Psoas muscle (tissue), 8 donors: ENCODE results near the gene DAB2IP. TPM values are rescaled to one million over a fixed set of nuclear protein-coding genes. Genes with fewer than 3 reads are reported as not detected.
"Not testable (repeated sequence)": the region's sequence is repeated elsewhere in the genome, so short reads cannot be mapped to it uniquely, and the experiment has no call there.

ENCODE experiments used
- ATAC-seq, 4 donors: fragments of 200-7000 bp; cut with Tn5 transposase; one replicate each; pipeline ENCODE4 v1.9.1; 2020; ENCODE audit warnings: moderate library complexity in 3 of 4, mild to moderate bottlenecking in 2 of 4
- DNase-seq, 2 donors: peaks; one replicate each; pipeline ENCODE4 v3.0.0-alpha.2; 2020
- H3K27ac ChIP-seq: fragments of 200-600 bp; one replicate; pipeline ENCODE4 v1.8.0; 2022
- H3K27me3 ChIP-seq, 3 donors: fragments of 200-600 bp in 1 of 3; one replicate each; pipeline versions ENCODE4 v1.6.1 to v1.8.0; 2013 to 2022; ENCODE audit warnings: low read length in 2 of 3, mild to moderate bottlenecking in 2 of 3, moderate library complexity in 1 of 3; ENCODE audit not compliant: insufficient read depth in 3 of 3
- H3K36me3 ChIP-seq, 2 donors: fragments of 200-600 bp in 1 of 2; one replicate each; pipeline versions ENCODE4 v1.6.1 to v1.8.0; 2013 to 2022; ENCODE audit warnings: low read depth in 1 of 2, mild to moderate bottlenecking in 1 of 2, moderate library complexity in 1 of 2; ENCODE audit not compliant: insufficient read depth in 1 of 2
- H3K4me1 ChIP-seq: fragments of 200-600 bp; one replicate; pipeline ENCODE4 v1.8.0; 2022
- H3K4me3 ChIP-seq: fragments of 200-600 bp; one replicate; pipeline ENCODE4 v1.8.0; 2022; ENCODE audit warnings: mild to moderate bottlenecking
- H3K9me3 ChIP-seq: fragments of 200-600 bp; one replicate; pipeline ENCODE4 v1.8.0; 2022
- CTCF ChIP-seq: fragments of 200-600 bp; IDR thresholded peaks from one replicate; pipeline ENCODE4 v1.8.0; 2022; ENCODE audit warnings: antibody characterized with exemption
- WGBS, 3 donors: extraction: QIAGEN DNeasy Blood & Tissue Kit; methylation state at CpG; one replicate each; pipeline versions ENCODE4 v1.1.6 to v1.1.7; 2013; 5-methylcytosine and 5-hydroxymethylcytosine counted together
- intact Hi-C, 2 donors: fragments of 100-400 bp; cut with DNase I; formaldehyde crosslinking; loops; one replicate each; pipeline versions ENCODE4 v1.11.0 to v1.14.2; 2022
- polyA plus RNA-seq, 3 donors: library from polyadenylated mRNA; stranded (reverse); fragments of 200-250 nt; gene quantifications; one replicate each; pipeline ENCODE4 v1.2.3, GENCODE V29; 2013
- total RNA-seq, 4 donors: library from RNA; stranded (reverse); fragmentation: NEBNext Ultra II Directional in 2 of 4; extraction: Animal tissue kit (Norgen Biotek cat#: 25700) in 2 of 4; gene quantifications; one replicate each; pipeline versions ENCODE4 v1.2.1 to v1.2.4, GENCODE V29; 2021 to 2023
- donor health status: healthy with polysubstance abuse.
- donor health status: DM: no; HTN: no; CAD: no; lungs with moderate emphysema.
- donor health status: Bipolar disorder and iron deficiency.
- donor health status: healthy.
- donor health status: DM: yes; HTN: yes; CAD: no.
- donor health status: DM: no; HTN: no; CAD: no.
- donor health status: DM: no; HTN: no; CAD: no.
- donor health status: DM: yes; HTN: yes; CAD: no.

Gene DAB2IP
- total and polyA plus RNA-seq, 7 donors = 14.1 to 66.2 (median 33.4) TPM

- peak overlapping the region; percentile 65 for H3K27ac ChIP-seq
- no peaks in the 10 kb centered on the region for H3K36me3 ChIP-seq
- H3K9me3 ChIP-seq = no peaks in the 10 kb centered on the region
- no peaks in the 10 kb centered on the region for H3K27me3 ChIP-seq
- TF ChIP-seq CTCF = no peak
- peak in 1 of 2 donors; percentile 49 for DNase-seq
- ATAC-seq = no peak
- intact Hi-C loops = loop anchor here in 1 of 2 donors (2.0 kb wide), 1 partner anchor 52 kb away; no protein-coding TSS in a partner anchor
- H3K4me3 ChIP-seq = no peak overlapping the region
- 60 to 69% (median 67%) methylated on average over 2 of the region's 2 CpGs for WGBS, 3 donors
- peaks cover 58% of the 10 kb centered on the region for H3K4me1 ChIP-seq
Measured at GRCh38 chr9:121640491-121641223, 10.8 kb upstream of the DAB2IP start.

DNA sequence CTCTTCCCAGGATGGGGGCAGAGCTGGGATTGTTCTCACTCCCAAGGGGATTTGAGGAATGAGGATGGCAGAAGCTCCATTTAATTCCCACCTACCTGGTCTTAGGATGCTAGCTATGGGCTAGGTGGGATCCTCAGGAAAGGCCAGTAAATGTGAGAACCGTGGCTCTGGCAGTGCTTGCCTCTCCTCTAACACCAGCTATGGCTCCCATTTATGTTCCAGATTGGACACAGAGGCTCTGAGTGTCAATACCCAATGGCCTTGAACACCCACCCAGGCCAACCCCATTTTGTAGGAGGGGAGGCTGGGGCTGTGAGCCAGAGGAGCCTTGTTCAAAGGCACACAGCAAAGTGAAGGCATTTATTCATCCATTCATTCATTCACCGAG lies 10.2 kb upstream of the DAB2IP start:
- 50 to 83% (median 53%) methylated on average over 2 of the region's 2 CpGs for WGBS, 3 donors
- H3K27ac ChIP-seq = peak overlapping the region; percentile 44
- DNase-seq = no peak

DNA sequence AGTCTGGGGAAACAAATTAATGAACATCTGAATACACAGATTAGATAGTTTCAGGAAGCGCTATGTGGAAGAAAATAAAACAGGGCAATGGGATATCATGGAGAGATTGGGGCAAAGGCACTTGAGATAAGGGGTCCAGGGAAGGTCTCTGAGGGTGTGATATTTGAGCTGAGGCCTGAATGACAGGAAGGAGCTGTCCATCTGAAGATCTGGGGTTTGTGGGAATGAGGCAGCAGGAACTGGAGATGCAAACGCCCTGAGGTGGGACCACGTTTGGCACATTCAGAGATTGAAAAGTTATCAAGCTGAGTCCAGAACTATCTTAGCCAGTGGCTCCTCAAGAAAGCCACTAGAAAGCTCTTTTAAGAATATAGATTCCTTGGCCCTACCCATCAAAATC lies 8.7 kb upstream of the DAB2IP start:
- ATAC-seq (no peak), DNase-seq (no peak)
- Histone ChIP-seq H3K36me3 (no peaks in the 10 kb centered on the region), H3K27me3 (no peaks in the 10 kb centered on the region), H3K27ac (no peak overlapping the region), H3K4me3 (no peak overlapping the region), H3K9me3 (no peaks in the 10 kb centered on the region), H3K4me1 (peaks cover 37% of the 10 kb centered on the region)
- no peak for TF ChIP-seq CTCF
- WGBS, 3 donors = 87 to 91% (median 89%) methylated on average over 3 of the region's 3 CpGs
- intact Hi-C loops = no loop called here

More for the DNA sequence above, 10.2 kb upstream of the DAB2IP start:
- Histone ChIP-seq H3K9me3 (no peaks in the 10 kb centered on the region), H3K4me1 (peaks cover 52% of the 10 kb centered on the region), H3K4me3 (no peak overlapping the region), H3K27me3 (no peaks in the 10 kb centered on the region), H3K36me3 (no peaks in the 10 kb centered on the region)
- no peak for ATAC-seq
- intact Hi-C loops = loop anchor here in 1 of 2 donors (2.0 kb wide), 1 partner anchor 52 kb away; no protein-coding TSS in a partner anchor
- no peak for TF ChIP-seq CTCF

- ATAC-seq (no peak), DNase-seq (no peak)
- H3K9me3 ChIP-seq = no peaks in the 10 kb centered on the region
- no peak for TF ChIP-seq CTCF
- intact Hi-C loops = no loop called here
- no peak overlapping the region for H3K4me3 ChIP-seq
- no peaks in the 10 kb centered on the region for H3K27me3 ChIP-seq
- peaks cover 30% of the 10 kb centered on the region for H3K4me1 ChIP-seq
- H3K36me3 ChIP-seq = no peaks in the 10 kb centered on the region
- WGBS, 3 donors = 76 to 92% (median 83%) methylated on average over 3 of the region's 3 CpGs
- H3K27ac ChIP-seq = no peak overlapping the region
Measured at GRCh38 chr9:121643473-121643872, 8.0 kb upstream of the DAB2IP start.

DNA sequence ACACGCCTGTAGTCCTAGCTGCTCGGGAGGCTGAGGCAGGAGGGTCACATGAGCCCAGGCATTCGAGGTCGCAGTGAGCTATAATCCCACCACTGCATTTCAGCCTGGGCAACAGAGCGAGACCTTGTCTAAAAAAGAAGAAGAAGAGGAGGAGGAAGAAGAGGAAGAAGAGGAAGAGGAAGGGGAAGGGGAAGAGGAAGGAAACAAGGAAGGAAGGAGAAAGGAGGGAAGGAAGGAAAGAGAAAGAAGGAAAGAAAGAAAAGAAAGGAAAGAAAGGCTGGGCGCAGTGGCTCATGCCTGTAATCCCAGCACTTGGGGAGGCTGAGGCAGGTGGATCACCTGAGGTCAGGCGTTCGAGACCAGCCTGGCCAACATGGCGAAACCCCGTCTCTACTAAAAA lies 7.4 kb upstream of the DAB2IP start:
- intact Hi-C loops, H3K4me3 ChIP-seq, H3K27ac ChIP-seq, H3K27me3 ChIP-seq, DNase-seq, ATAC-seq, H3K36me3 ChIP-seq, H3K9me3 ChIP-seq: not testable (repeated sequence)
- 86 to 94% (median 91%) methylated on average over 10 of the region's 10 CpGs for WGBS, 3 donors
- H3K4me1 ChIP-seq = peaks cover 26% of the 10 kb centered on the region
